HG03460 (cell line): ENCODE data around the gene POTED.
"Not testable (repeated sequence)": the region's sequence is repeated elsewhere in the genome, so short reads cannot be mapped to it uniquely, and the experiment has no call there.

Source experiments
- ATAC-seq: cut with Tn5 transposase; IDR thresholded peaks from one replicate; pipeline ENCODE4 v1.9.1; 2021; ENCODE audit not compliant: unreplicated experiment

The POTED gene

DNA sequence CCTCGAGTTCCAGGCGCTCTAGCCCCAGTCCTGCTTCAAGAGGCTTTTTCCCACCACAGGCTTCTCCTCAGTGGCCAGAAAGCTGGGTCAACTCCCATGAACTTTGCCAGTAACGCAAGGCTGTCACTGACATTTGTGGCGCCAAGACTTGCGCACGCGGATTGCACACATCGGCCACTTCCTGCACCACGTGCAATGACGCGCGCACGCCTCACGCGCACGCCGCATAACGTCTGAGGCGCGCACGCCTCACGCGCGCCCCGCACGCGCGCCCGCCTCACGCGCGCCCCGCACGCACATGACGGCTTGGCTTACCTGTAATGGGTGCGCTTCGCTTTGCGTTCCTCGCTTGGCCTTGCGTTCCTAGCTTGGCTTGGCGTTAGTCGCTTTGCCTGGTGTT, at the start of gene POTED:
POTED (plus strand) TSS at position 301 of the 400 bp plus-strand sequence. CDS start 452 bp downstream, outside the sequence.
- not testable (repeated sequence) for ATAC-seq

DNA sequence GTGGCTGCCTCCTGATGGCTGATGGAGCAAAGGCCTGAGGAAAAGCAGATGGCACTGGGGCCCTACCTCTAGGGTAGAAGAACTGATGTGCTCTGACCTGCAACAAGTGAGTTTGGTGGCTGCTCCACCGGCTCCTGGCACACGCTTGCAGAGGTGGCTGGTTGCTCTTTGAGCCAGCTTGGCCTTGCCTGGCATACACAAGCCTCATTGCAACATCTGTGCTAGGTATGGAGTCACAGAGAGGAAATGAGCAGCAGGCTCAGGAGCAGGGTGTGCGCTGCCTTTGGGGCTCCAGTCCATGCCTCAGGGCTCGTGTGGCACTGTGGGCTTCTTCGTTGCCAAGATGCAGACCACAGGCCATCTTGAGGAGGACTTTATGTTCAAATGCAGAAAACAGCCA, 40.5 kb downstream of the POTED start:
- ATAC-seq = not testable (repeated sequence)

GRCh38 chr21:13651746-13652145, 42.2 kb downstream of the POTED start:
- not testable (repeated sequence) for ATAC-seq
